NCI-H187 (cell line): ENCODE results near the gene SMC4.
"Not testable (repeated sequence)": the region's sequence is repeated elsewhere in the genome, so short reads cannot be mapped to it uniquely, and the experiment has no call there.

Source experiments
- DNase-seq, 2 experiments: peaks; one replicate each; lab custom pipeline; 2025; lab: John Stamatoyannopoulos, UW

Gene SMC4

GRCh38 chr3:160446522-160447056 lies 47.1 kb downstream of the SMC4 start:
- DNase-seq = no peak

GRCh38 chr3:160447544-160447943 lies 48.1 kb downstream of the SMC4 start:
- no peak for DNase-seq

- DNase-seq = no peak
These were observed 49.6 kb downstream of the SMC4 start for GRCh38 chr3:160448845-160449635.

- DNase-seq = peak; percentile 43 to 63
These were observed 50.5 kb downstream of the SMC4 start, which contains the start of gene TRIM59 for GRCh38 chr3:160449636-160450598. TRIM59 (minus strand) TSS chr3:160449786; CDS start chr3:160439183, 10,603 bp downstream.

GRCh38 chr3:160450846-160451245 lies 51.4 kb downstream of the SMC4 start:
- DNase-seq = no peak

- DNase-seq = no peak
These were observed 52.2 kb downstream of the SMC4 start for GRCh38 chr3:160451602-160452001.

- DNase-seq = not testable (repeated sequence)
These were observed 52.8 kb downstream of the SMC4 start for GRCh38 chr3:160452251-160452650.

- no peak for DNase-seq
These were observed 55.5 kb downstream of the SMC4 start for GRCh38 chr3:160454995-160455394.

- no peak for DNase-seq
These were observed 56.4 kb downstream of the SMC4 start for GRCh38 chr3:160455846-160456245.

GRCh38 chr3:160458151-160458550 lies 58.7 kb downstream of the SMC4 start:
- no peak for DNase-seq

- DNase-seq = no peak
These were observed 60.1 kb downstream of the SMC4 start for GRCh38 chr3:160459450-160459970.

GRCh38 chr3:160460033-160460432 lies 60.6 kb downstream of the SMC4 start:
- no peak for DNase-seq

- DNase-seq = no peak
These were observed 64.9 kb downstream of the SMC4 start for GRCh38 chr3:160464321-160464720.

- DNase-seq = no peak
These were observed 65.5 kb downstream of the SMC4 start for GRCh38 chr3:160464971-160465370.

- no peak for DNase-seq
These were observed 70.7 kb downstream of the SMC4 start for GRCh38 chr3:160470181-160470580.

- no peak for DNase-seq
These were observed 72.4 kb downstream of the SMC4 start for GRCh38 chr3:160471892-160472291.

- DNase-seq = no peak
These were observed 72.9 kb downstream of the SMC4 start for GRCh38 chr3:160472344-160472743.

GRCh38 chr3:160473221-160473620 lies 73.8 kb downstream of the SMC4 start:
- DNase-seq = no peak

- no peak for DNase-seq
These were observed 74.5 kb downstream of the SMC4 start for GRCh38 chr3:160473978-160474377.

GRCh38 chr3:160474416-160474838 lies 75.0 kb downstream of the SMC4 start:
- DNase-seq = no peak

- DNase-seq = no peak
These were observed 75.7 kb downstream of the SMC4 start for GRCh38 chr3:160475153-160475552.

GRCh38 chr3:160475884-160476283 lies 76.4 kb downstream of the SMC4 start:
- DNase-seq = no peak
